ENCODE data around the gene DYNLT2.
A peak's percentile ranks its signal among the peaks of the same experiment; 100 is the strongest.
"Not testable (repeated sequence)": the region's sequence is repeated elsewhere in the genome, so short reads cannot be mapped to it uniquely, and the experiment has no call there.

DNA sequence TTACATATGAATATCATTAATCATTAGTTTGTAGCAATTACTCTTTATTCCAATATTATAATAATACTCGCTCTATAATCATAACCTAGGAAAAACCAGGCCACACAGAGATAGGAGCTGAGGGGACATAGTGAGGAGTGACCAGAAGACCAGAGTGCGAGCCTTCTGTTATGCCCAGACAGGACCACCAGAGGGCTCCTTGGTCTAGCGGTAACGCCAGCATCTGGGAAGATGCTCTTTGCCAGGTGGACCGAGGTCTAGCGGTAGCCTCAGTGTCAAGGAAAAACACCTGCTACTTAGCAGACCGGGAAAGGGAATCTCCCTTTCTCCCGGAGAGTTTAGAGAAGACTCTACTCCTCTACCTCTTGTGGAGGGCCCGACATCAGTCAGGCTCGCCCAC is 54.3 kb downstream of the DYNLT2 start:
- TF ChIP-seq, protein P1, sequence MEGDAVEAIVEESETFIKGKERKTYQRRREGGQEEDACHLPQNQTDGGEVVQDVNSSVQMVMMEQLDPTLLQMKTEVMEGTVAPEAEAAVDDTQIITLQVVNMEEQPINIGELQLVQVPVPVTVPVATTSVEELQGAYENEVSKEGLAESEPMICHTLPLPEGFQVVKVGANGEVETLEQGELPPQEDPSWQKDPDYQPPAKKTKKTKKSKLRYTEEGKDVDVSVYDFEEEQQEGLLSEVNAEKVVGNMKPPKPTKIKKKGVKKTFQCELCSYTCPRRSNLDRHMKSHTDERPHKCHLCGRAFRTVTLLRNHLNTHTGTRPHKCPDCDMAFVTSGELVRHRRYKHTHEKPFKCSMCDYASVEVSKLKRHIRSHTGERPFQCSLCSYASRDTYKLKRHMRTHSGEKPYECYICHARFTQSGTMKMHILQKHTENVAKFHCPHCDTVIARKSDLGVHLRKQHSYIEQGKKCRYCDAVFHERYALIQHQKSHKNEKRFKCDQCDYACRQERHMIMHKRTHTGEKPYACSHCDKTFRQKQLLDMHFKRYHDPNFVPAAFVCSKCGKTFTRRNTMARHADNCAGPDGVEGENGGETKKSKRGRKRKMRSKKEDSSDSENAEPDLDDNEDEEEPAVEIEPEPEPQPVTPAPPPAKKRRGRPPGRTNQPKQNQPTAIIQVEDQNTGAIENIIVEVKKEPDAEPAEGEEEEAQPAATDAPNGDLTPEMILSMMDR (IDR thresholded peaks at IDR 0.05) = peak in 3 of 5 experiments; percentile 12 to 18 (median 17)
- not testable (repeated sequence) for TF ChIP-seq POLR2A (IDR thresholded peaks at IDR 0.05)

All from tibial nerve (tissue), 3 donors.